Panc1 (cell line): ENCODE measurements around the gene KDF1. TPM values are rescaled to one million over a fixed set of nuclear protein-coding genes. Genes with fewer than 3 reads are reported as not detected.

Experiments used
- ATAC-seq: fragments of 200-7000 bp; cut with Tn5 transposase; 2 replicates; pipeline ENCODE4 v1.9.1; 2020; ENCODE audit warnings: mild to moderate bottlenecking, moderate library complexity
- BruUV-seq: library from RNA; stranded (reverse); fragments of 400-500 nt; replicated peaks from 2 replicates; lab custom pipeline; 2021; lab: Mats Ljungman, UMichigan
- CTCF ChIA-PET: fragments of 300-600 bp; sonication (Branson Sonifier 250); formaldehyde crosslinking; loops from one replicate; lab custom pipeline; 2022; ENCODE audit warnings: antibody characterized with exemption; lab: Charles Lee
- POLR2A ChIA-PET: fragments of 300-600 bp; sonication (Branson Sonifier 250); formaldehyde crosslinking; loops from one replicate; lab custom pipeline; 2022; ENCODE audit warnings: antibody characterized with exemption; lab: Charles Lee
- DNase-seq: peaks from one replicate; pipeline ENCODE4 v3.0.0-alpha.2; 2010; ENCODE audit warnings: low read depth, low spot score
- H3K27ac ChIP-seq: 2 replicates; pipeline ENCODE4 v1.5.1; 2011; ENCODE audit warnings: mild to moderate bottlenecking, low read length, inconsistent platforms
- H3K27me3 ChIP-seq: fragments of 200-500 bp; sonication (Bioruptor generic); 2 replicates; pipeline ENCODE4 v1.6.0; 2014; ENCODE audit warnings: low read length, inconsistent platforms; ENCODE audit not compliant: control insufficient read depth, insufficient read depth
- H3K36me3 ChIP-seq: fragments of 200-500 bp; sonication (Bioruptor generic); 2 replicates; pipeline ENCODE4 v1.5.1; 2014; ENCODE audit warnings: inconsistent platforms, mild to moderate bottlenecking, low read length, moderate library complexity; ENCODE audit not compliant: control insufficient read depth, insufficient read depth
- H3K4me1 ChIP-seq: 2 replicates; pipeline ENCODE4 v1.5.1; 2011; ENCODE audit warnings: inconsistent platforms, mild to moderate bottlenecking, low read length, moderate library complexity; ENCODE audit not compliant: control insufficient read depth, insufficient read depth
- H3K4me3 ChIP-seq, 2 experiments: 2 replicates each; pipeline ENCODE4 v1.5.1; 2011 to 2012; ENCODE audit warnings: low read depth in 2 of 2, low read length in 2 of 2, mild to moderate bottlenecking in 2 of 2, inconsistent platforms in 1 of 2, moderate library complexity in 1 of 2
- H3K9me3 ChIP-seq: fragments of 200-500 bp; sonication (Bioruptor generic); 2 replicates; pipeline ENCODE4 v1.5.1; 2014; ENCODE audit warnings: low read depth, mild to moderate bottlenecking, inconsistent platforms, low read length, moderate library complexity; ENCODE audit not compliant: control insufficient read depth, insufficient read depth
- POLR2AphosphoS5 ChIP-seq: IDR thresholded peaks from 2 replicates; pipeline ENCODE4 v1.6.1; 2012; ENCODE audit warnings: mild to moderate bottlenecking, low read depth, low read length, moderate library complexity
- SIN3A ChIP-seq: IDR thresholded peaks from 2 replicates; pipeline ENCODE4 v1.6.1; 2012; ENCODE audit warnings: low read depth, mild to moderate bottlenecking, low read length, moderate library complexity, borderline replicate concordance; ENCODE audit not compliant: insufficient read depth
- TCF7L2 ChIP-seq: IDR thresholded peaks from 2 replicates; pipeline ENCODE4 v1.6.1; 2011; ENCODE audit warnings: mild to moderate bottlenecking, low read depth, low read length, inconsistent platforms
- in situ Hi-C: cut with HindIII; loops from 2 replicates; pipeline ENCODE4 v1.10.0; 2016; ENCODE audit warnings: low sequenced_read_pairs, low pct_unique_long_range_greater_than_20kb
- intact Hi-C: fragments of 100-400 bp; cut with micrococcal nuclease; formaldehyde crosslinking; loops from one replicate; pipeline ENCODE4 v1.10.0; 2022; ENCODE audit not compliant: unreplicated experiment
- total RNA-seq: library from RNA; stranded (reverse); gene quantifications from one replicate; pipeline ENCODE4 v1.2.1, GENCODE V29; 2021; ENCODE audit not compliant: unreplicated experiment
- TF ChIP-seq, protein P1 (sequence below), 2 experiments: IDR thresholded peaks; 2 replicates each; pipeline ENCODE4 v1.6.1; 2011 to 2012; ENCODE audit warnings: low read depth in 2 of 2, control low read depth in 1 of 2, low read length in 1 of 2, mild to moderate bottlenecking in 1 of 2, moderate library complexity in 1 of 2; ENCODE audit not compliant: insufficient read depth in 1 of 2
- TF ChIP-seq, protein P2 (sequence below): fragments of 450-650 bp; IDR thresholded peaks from 2 replicates; pipeline ENCODE4 v1.5.1; 2017; ENCODE audit warnings: mild to moderate bottlenecking

The KDF1 gene
- total RNA-seq, 1 experiment from 2014 or later: 3.2 TPM

DNA sequence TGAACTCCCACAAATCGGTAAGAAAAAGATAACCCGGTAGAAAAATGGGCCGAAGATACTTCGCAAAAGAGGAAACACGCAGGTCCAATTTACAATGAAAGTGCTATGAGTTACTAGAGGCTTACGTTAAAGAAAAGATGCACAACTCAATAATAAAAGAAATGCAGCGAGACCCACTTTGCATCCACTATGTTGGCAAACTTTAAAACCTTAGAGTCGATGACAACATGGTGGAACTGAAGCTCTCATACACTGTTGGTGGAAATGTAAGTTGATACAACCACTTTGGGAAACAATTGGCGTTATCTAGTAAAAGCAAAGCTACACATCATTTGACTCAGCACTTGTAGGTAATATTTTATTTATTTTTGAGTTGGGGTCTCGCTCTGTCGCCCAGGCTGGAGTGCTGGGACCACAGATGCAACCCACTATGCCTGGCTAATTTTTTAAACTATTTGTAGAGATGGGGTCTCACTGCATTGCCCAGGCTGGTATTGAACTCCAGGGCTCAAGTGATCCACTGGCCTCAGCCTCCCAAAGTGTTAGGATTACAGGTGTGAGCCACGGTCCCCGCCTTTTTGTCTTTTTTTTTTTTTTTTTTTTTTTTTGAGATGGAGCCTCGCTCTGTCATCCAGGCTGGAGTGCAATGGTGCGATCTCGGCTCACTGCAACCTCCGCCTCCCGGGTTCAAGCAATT lies 59.3 kb downstream of the KDF1 start:
- TF ChIP-seq TCF7L2 (no peak), POLR2AphosphoS5 (no peak), SIN3A (no peak)
- TF ChIP-seq, protein P1, sequence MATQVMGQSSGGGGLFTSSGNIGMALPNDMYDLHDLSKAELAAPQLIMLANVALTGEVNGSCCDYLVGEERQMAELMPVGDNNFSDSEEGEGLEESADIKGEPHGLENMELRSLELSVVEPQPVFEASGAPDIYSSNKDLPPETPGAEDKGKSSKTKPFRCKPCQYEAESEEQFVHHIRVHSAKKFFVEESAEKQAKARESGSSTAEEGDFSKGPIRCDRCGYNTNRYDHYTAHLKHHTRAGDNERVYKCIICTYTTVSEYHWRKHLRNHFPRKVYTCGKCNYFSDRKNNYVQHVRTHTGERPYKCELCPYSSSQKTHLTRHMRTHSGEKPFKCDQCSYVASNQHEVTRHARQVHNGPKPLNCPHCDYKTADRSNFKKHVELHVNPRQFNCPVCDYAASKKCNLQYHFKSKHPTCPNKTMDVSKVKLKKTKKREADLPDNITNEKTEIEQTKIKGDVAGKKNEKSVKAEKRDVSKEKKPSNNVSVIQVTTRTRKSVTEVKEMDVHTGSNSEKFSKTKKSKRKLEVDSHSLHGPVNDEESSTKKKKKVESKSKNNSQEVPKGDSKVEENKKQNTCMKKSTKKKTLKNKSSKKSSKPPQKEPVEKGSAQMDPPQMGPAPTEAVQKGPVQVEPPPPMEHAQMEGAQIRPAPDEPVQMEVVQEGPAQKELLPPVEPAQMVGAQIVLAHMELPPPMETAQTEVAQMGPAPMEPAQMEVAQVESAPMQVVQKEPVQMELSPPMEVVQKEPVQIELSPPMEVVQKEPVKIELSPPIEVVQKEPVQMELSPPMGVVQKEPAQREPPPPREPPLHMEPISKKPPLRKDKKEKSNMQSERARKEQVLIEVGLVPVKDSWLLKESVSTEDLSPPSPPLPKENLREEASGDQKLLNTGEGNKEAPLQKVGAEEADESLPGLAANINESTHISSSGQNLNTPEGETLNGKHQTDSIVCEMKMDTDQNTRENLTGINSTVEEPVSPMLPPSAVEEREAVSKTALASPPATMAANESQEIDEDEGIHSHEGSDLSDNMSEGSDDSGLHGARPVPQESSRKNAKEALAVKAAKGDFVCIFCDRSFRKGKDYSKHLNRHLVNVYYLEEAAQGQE (IDR thresholded peaks at IDR 0.05; ENCODE audit: insufficient read depth in 1 of 2, low read depth in 2 of 2, low read length in 1 of 2): no peak
- in situ Hi-C loops: no loop called here
- ChIA-PET POLR2A (interaction anchor here (0.5 to 0.9 kb wide), 4 partner anchors 14 to 142 kb away, joined by 3 to 7 read pairs (median 4); no protein-coding TSS in a partner anchor), CTCF (no interaction called here)
- BruUV-seq: TSS peak; percentile 98
- H3K36me3 ChIP-seq: peaks cover 7% of the 10 kb centered on the region; the same call in 1 of the 2 replicates
- no peak for DNase-seq
- peak overlapping the region; percentile 97 to 100 for H3K4me3 ChIP-seq
- H3K27ac ChIP-seq: peak overlapping the region; percentile 99
- H3K4me1 ChIP-seq: peaks cover 16% of the 10 kb centered on the region
- no peak for ATAC-seq
- intact Hi-C loops: no loop called here
- no peaks in the 10 kb centered on the region for H3K9me3 ChIP-seq
- no peaks in the 10 kb centered on the region for H3K27me3 ChIP-seq

DNA sequence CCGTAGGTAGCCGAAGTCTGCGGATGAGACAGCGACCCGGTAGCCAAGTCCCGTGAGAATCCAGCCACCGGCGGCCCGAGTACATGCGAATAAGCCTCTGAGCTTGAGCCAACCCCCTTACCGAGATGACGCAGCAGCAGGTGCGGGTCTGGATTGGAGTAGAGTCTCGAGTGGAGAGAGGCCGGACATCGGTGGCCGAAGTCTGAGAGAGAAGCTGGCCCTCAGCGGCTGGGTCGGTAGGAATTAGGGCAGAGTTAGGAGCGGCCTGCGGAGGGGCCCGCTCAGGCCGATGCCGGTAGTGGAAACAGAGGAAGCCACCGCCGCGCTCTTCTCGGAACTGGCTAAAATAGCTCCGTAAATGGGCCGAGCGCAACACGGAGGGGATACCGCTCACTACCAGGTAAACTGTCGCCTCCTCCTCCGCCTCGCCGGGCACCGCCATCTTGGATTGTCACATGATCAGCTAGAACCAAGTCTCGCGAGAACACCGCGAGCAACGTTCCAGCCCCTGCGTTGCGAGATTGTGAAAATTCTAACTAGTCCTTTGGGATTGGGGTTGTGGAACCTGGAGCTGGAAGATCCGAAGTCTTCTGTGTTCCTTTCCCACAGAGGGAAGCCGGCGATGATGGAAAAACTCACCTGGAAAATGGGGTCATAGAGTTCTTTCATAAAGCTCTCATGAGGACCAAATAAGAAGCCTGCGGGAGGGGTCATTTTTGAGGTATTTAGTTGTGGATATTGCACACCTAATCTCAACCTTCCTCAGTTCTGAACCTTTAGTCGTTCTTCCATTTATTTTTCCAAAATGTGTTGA lies 60.1 kb downstream of the KDF1 start, which contains the start of gene GPATCH3:
TSS of gene GPATCH3 (minus strand) at position 467 of the 814 bp plus-strand sequence. CDS start at position 442, 25 bp downstream.
- intact Hi-C loops (no loop called here), in situ Hi-C loops (no loop called here)
- TSS peak; percentile 85 for BruUV-seq
- TF ChIP-seq POLR2AphosphoS5: peak; percentile 96
- TF ChIP-seq TCF7L2: no peak
- TF ChIP-seq SIN3A: peak; percentile 98
- TF ChIP-seq, protein P2, sequence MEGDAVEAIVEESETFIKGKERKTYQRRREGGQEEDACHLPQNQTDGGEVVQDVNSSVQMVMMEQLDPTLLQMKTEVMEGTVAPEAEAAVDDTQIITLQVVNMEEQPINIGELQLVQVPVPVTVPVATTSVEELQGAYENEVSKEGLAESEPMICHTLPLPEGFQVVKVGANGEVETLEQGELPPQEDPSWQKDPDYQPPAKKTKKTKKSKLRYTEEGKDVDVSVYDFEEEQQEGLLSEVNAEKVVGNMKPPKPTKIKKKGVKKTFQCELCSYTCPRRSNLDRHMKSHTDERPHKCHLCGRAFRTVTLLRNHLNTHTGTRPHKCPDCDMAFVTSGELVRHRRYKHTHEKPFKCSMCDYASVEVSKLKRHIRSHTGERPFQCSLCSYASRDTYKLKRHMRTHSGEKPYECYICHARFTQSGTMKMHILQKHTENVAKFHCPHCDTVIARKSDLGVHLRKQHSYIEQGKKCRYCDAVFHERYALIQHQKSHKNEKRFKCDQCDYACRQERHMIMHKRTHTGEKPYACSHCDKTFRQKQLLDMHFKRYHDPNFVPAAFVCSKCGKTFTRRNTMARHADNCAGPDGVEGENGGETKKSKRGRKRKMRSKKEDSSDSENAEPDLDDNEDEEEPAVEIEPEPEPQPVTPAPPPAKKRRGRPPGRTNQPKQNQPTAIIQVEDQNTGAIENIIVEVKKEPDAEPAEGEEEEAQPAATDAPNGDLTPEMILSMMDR: no peak
- TF ChIP-seq, protein P1 (IDR thresholded peaks at IDR 0.05; ENCODE audit: insufficient read depth in 1 of 2, low read depth in 2 of 2, low read length in 1 of 2): 0 out of 4 replicates have a peak, but pooled peaks of 1 of the 2 experiments have one; percentile 34
- H3K27ac ChIP-seq: peak within 1 kb of the TSS; percentile 99
- peaks cover 7% of the 10 kb centered on the region; the same call in 1 of the 2 replicates for H3K36me3 ChIP-seq
- H3K4me3 ChIP-seq: peak within 1 kb of the TSS; percentile 97 to 100
- H3K27me3 ChIP-seq: no peaks in the 10 kb centered on the region
- ChIA-PET CTCF (interaction anchor here (1.0 kb wide), 1 partner anchor 35 kb away, joined by 3 read pairs; no protein-coding TSS in a partner anchor), POLR2A (interaction anchor here (0.5 to 0.9 kb wide), 4 partner anchors 15 to 142 kb away, joined by 3 to 7 read pairs (median 4); no protein-coding TSS in a partner anchor)
- ATAC-seq: peak; percentile 94
- H3K9me3 ChIP-seq: no peaks in the 10 kb centered on the region
- peak; percentile 82 for DNase-seq
- H3K4me1 ChIP-seq: peaks cover 17% of the 10 kb centered on the region
